ENCODE data around the gene ASMTL.

Gene ASMTL

DNA sequence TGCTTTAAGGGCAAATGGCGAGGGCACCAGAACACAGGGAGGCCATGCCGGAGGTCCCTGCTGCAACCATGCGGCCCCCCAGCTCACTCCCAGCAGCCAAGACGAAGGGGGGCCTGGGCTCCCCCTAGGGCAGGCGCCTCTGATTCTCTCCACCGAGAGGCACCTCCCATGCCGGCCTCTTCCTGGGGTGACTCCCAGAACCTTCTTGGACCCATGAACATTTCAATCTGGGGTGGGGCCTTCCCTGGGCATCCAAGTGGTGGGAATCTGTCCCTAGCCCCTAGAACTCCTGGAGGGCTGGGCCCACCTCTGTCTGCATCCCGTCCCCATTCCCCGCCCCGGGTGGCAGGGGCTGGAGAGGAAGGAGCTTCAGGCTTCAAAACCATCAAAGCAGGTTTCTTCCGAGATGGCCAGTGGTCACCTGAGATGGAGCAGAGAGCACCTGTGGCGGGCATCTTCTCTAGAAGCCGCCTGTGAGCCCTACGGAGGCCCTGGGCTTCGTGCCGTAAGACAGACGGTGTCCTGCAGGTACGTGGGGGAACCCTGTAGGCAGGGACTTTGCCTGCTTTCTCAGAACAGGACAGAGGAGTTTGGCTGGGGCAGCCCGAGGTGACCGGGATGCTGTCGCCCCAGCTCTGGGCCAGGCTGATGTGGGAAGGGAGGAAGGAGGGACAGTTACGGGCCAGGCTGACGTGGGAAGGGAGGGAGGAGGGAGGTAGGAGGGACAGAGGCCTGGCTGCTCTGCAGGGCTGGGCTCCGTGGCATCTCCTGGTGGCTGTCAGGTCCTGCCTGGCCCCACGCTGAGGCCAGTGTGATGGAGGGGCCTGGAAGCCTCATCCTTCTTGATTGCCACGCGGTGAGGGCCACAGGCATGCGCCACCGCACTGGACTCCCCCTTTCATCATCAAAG lies 54.0 kb downstream of the ASMTL start:
- no peaks in the 10 kb centered on the region for H3K9me3 Mint-ChIP-seq
- peaks cover 27% of the 10 kb centered on the region for H3K4me1 Mint-ChIP-seq
- peak overlapping the region in 1 of 2 donors; percentile 87 for H3K27ac Mint-ChIP-seq
- no peak for ATAC-seq
- H3K4me3 Mint-ChIP-seq, result no peak overlapping the region
- H3K27me3 Mint-ChIP-seq, result no peaks in the 10 kb centered on the region
- no peak for DNase-seq

DNA sequence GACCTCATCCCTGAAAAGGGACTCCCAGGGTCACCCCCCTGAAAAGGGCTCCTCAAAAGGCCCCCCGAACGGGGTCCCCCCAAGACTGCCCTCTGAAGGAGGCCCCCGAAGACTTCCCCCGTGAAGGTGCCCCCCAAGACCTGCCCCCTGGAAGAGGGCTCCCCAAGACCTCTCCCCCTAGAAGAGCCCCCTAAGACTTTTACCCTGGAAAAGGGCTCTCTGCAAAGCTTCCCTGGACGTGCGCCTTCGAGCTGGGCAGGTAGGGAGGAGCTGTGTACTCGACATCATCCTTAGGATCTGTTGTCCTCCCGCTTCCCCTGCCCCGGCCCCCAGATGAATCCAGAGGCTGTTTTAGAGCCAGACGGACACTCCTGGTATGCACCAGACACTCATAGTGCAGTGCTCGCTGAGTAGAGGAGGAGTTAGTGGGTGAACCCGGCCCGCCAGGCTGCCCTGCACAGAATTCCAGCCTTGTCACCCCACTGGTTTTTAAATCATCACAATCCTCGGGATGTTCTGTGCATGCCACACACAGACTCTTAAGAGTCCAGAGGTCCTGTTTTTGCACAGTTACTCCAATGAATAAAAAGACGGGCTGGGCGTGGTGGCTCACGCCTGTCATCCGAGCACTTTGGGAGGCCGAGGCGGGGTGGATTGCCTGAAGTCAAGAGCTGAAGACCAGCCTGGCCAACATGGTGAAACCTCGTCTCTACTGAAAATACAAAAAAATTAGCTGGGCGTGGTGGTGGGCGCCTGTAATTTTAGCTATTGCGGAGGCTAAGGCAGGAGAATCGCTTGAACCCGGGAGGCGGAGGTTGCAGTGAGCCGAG lies 55.1 kb downstream of the ASMTL start:
- ATAC-seq (no peak), DNase-seq (no peak)
- H3K27me3 Mint-ChIP-seq, result no peaks in the 10 kb centered on the region
- no peak overlapping the region for H3K4me3 Mint-ChIP-seq
- no peaks in the 10 kb centered on the region for H3K9me3 Mint-ChIP-seq
- H3K4me1 Mint-ChIP-seq, result peaks cover 36% of the 10 kb centered on the region
- peak overlapping the region in 1 of 2 donors; percentile 89 for H3K27ac Mint-ChIP-seq

DNA sequence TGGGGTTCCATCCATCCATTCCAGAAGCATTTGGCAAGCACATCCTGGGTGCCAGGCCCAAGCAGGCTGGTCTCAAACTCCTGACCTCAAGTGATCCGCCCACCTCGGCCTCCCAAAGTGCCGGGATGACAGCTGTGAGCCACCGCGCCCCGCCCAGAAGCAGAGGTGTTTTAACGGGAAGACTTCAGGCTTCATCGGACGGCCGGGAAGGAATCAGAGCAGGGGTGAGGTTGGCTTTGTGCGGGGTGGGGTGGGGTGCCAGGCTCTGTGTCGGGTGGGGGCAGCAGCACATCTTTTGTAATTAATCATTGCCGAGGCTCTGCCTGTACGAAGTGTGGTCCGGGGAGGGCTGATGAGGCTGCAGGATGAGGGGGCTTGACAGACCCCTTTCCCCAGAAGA lies 55.7 kb downstream of the ASMTL start:
- H3K9me3 Mint-ChIP-seq, result no peaks in the 10 kb centered on the region
- DNase-seq (no peak), ATAC-seq (no peak)
- H3K27ac Mint-ChIP-seq, result peak overlapping the region; percentile 12 to 47
- H3K4me1 Mint-ChIP-seq, result peaks cover 36% of the 10 kb centered on the region
- H3K27me3 Mint-ChIP-seq, result no peaks in the 10 kb centered on the region
- H3K4me3 Mint-ChIP-seq, result no peak overlapping the region

DNA sequence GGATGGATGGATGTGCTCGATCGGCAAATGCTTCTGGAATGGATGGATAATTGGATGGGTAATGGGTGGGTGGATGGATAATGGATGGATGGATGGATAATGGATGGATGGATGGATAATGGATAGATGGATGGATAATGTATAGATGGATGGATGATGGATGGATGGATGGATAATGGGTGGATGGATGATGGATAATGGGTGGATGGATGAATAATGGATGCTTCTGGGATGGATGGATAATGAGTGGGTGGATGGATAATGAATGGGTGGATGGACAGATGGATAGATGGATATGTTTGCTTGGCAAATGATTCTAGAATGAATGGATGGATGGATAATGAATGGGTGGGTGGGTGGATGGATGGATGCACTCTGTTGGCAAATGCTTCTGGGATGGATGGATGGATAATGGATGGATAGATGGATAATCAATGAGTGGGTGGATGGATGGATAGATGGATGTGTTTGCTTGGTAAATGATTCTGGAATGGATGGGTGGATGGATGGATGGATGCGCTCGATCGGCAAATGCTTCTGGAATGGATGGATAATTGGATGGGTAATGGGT lies 57.0 kb downstream of the ASMTL start:
- ATAC-seq (no peak), DNase-seq (no peak)
- Mint-ChIP-seq H3K4me1 (peaks cover 43% of the 10 kb centered on the region), H3K27me3 (no peaks in the 10 kb centered on the region), H3K4me3 (peak overlapping the region; percentile 4 to 38), H3K27ac (peak overlapping the region in 1 of 2 donors; percentile 87), H3K9me3 (no peaks in the 10 kb centered on the region)

DNA sequence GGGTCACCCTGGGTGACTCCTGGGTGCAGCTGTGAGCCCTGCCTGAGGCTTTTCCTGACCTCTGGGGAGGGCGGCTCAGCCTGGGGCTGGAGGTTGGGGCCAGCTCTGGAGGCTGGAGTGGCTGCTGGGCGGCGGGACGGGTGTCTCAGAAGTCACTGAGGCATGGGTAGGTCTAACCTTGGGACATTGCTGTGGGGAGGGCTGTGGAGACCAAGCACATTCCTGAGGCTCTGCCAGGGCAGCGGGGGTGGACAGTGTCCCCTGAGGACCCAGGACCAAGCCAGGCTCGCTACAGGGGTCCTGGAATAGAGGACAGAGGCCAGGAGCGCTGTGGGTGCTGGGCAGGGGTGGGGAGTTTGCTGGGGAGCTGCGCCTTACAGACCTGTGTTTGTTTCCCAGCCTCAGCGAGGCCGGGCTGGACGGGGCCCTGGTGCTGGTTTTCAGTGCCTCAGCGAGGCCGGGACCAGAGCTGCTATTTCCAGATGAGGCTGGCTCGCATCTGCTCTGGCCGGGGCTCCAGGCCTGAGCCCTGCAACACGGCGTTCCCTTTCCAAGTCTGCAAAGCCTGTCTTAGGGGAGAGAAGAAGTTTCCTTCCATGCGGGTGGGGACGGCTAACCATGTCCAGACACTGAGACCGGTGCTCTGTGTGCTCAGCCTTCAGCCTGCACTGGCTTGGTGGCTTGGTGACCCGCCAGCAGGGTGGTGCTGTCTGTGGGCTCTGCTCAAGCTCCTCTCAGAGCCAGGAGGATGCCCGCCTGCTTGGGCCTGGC lies 57.8 kb downstream of the ASMTL start:
- Mint-ChIP-seq H3K9me3 (no peaks in the 10 kb centered on the region), H3K27ac (peak overlapping the region in 1 of 2 donors; percentile 98), H3K4me1 (peaks cover 49% of the 10 kb centered on the region), H3K4me3 (peak overlapping the region; percentile 98 to 99), H3K27me3 (no peaks in the 10 kb centered on the region)
- DNase-seq (no peak), ATAC-seq (no peak)

DNA sequence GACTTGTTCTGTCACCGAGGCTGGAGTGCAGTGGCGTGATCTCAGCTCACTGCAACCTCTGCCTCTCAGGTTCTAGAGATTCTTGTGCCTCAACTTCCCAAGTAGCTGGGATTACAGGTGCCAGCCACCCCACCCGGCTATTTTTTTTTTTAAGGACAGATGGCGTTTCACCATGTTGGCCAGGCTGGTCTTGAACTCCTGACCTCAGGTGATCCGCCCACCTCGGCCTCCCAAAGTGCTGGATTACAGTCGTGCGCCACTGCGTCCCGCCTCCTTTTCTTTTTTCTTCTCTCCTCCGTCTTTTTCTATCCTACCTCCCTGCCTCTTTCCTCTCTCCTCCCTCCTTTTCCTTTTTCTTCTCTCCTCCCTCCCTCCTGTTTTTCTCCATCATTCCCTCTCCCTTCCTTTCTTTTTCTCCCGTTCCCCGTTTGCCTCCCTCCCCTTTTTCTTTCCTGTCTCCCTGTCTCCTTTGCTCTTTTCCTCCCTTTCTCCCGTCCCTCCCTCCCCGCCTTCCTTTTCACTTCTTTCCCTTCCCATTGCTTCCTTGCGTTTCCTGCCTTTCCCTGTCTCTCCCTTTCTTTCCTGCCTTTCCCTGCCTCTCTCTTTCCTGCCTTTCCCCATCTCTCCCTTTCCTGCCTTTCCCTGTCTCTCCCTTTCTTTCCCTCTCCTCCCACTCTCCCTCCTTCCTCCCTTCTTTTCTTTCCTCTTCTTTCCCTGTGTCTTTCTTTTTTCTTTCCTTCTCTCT lies 58.7 kb downstream of the ASMTL start:
- ATAC-seq, result no peak
- H3K4me1 Mint-ChIP-seq, result peaks cover 57% of the 10 kb centered on the region

DNA sequence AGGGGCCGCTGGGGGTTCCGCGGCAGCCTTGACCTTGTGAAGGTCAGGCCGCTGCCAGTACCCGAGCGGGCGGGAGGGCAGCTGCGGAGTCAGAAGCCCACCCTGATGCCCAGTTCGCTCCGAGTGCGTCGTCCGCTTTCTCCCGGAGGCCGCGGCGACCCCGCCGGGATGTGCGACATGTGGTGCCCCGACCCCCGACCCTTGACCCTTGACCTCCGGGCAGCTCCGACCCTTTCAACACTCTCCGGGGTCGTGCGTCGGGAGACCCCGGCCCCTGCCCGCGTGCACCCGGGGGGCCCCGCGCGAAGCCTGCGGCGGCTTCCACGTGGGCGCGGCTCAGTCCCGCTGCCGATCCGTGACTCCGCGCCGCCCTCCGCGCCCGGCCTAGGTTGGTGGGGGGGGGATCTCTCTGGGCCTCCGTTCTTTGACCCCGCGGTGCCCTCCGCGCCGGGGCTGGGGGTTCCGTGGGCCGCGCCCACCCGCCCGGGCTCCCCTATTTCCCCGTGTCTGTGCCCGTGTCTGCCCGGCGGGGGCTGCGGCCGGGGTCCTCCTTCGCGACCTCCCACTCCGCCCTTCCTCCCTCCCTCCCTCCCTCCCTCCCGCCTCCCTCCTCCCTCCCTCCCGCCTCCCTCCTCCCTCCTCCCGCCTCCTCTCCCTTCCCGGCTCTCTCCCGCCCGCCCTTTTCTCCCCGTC lies 60.2 kb downstream of the ASMTL start:
- Mint-ChIP-seq H3K4me1 (peaks cover 73% of the 10 kb centered on the region), H3K4me3 (peak overlapping the region; percentile 98 to 99), H3K27ac (peak overlapping the region; percentile 99 to 100), H3K9me3 (no peaks in the 10 kb centered on the region), H3K27me3 (no peaks in the 10 kb centered on the region)
- DNase-seq (no peak), ATAC-seq (peak; percentile 56)

More for the DNA sequence above, 58.7 kb downstream of the ASMTL start:
- Mint-ChIP-seq H3K27ac (peak overlapping the region; percentile 98 to 99), H3K9me3 (no peaks in the 10 kb centered on the region), H3K27me3 (no peaks in the 10 kb centered on the region), H3K4me3 (peak overlapping the region; percentile 98 to 99)
- no peak for DNase-seq

DNA sequence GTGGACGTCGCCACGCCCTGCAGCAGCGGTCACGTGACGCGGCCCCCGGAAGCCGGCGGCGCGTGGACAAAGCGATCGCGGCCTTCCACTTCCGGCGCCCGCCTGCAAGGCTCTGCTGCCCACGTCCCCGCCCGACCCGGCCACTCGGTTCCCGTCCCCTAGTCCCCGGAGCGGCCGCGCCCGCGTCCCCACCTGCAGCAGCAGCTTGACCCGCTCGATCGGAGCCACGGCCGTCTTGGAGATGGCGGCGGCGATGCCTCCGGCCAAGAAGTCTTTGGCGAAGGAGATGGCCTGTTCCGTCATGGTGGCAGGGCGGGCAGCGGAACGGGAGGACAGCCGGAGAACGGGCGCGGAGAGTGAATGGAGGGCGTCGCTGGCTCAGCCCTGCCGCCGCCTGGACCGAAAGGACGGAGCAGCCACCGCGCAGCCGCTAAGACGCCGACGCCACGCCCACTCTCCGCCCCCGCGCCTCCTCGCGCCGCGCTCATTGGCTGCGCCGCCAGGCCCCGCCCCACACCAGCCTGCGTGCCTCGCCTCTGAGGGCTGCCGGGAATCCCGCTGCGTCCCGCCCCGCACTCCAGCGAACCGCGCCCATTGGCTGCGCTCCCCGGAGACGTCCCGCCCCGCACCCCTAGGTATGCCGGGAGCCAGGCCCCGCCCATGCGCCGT lies 60.9 kb downstream of the ASMTL start, which contains the start of gene SLC25A6:
SLC25A6 (minus strand) TSS at position 407 of the 669 bp plus-strand sequence; CDS start at position 303, 104 bp downstream.
- Mint-ChIP-seq H3K4me1 (peaks cover 76% of the 10 kb centered on the region), H3K9me3 (no peaks in the 10 kb centered on the region), H3K27me3 (no peaks in the 10 kb centered on the region), H3K27ac (peak within 1 kb of the TSS; percentile 99 to 100), H3K4me3 (peak within 1 kb of the TSS; percentile 98 to 99)
- peak; percentile 98 for ATAC-seq
- peak; percentile 100 for DNase-seq

DNA sequence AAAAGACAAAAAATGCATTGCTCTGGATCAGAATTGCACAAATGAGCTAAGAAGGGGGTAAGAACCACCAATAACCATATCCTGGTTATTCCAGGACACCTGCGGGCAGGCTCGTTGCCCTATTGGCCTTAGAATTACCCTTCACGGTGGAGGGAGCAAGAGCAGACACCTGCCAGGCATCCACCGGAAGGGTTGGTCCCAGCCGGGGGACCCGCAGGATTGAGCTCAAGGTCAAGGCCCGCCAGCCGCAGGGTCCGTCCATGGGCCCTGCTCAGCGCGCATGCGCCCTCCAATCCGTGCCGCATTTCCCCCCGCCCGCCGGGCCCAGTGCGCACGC lies 61.4 kb downstream of the ASMTL start:
- ATAC-seq (no peak), DNase-seq (peak in 1 of 2 donors; percentile 96)
- peak overlapping the region; percentile 99 to 100 for H3K27ac Mint-ChIP-seq
- H3K4me1 Mint-ChIP-seq, result peaks cover 80% of the 10 kb centered on the region
- H3K9me3 Mint-ChIP-seq, result no peaks in the 10 kb centered on the region
- peak overlapping the region; percentile 98 to 99 for H3K4me3 Mint-ChIP-seq
- no peaks in the 10 kb centered on the region for H3K27me3 Mint-ChIP-seq

DNA sequence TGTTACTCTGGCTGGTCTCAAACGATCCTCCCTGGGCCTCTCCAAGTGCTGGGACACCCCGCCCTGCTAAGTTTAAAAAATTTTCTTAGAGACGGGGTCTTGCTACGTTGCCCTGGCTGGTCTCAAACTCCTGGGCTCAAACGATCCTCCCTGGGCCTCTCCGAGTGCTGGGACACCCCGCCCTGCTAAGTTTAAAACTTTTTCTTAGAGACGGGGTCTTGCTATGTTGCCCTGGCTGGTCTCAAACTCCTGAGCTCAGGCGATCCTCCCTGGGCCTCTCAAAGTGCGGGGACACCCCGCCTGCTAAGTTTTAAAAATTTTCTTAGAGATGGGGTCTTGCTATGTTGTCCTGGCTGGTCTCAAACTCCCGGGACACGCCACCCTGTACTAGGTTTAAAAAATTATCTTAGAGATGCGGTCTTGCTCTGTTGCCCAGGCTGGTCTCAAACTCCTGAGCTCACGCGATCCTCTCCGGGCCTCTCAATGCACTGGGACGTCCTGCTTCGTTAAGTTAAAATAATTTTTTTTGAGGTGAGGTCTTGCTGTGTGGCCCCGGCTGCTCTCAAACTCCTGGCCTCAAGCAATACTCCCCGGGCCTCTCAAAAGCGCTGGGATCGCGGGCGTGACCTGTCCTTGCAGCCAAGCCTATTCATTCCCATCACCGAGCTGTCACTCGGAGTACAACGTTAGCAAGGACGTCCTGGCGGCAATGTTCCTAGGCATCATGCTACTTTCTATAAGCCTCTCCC lies 61.9 kb downstream of the ASMTL start:
- H3K9me3 Mint-ChIP-seq, result no peaks in the 10 kb centered on the region
- ATAC-seq (no peak), DNase-seq (no peak)
- peak overlapping the region; percentile 98 to 99 for H3K4me3 Mint-ChIP-seq
- H3K27me3 Mint-ChIP-seq, result no peaks in the 10 kb centered on the region
- H3K4me1 Mint-ChIP-seq, result peaks cover 77% of the 10 kb centered on the region
- peak overlapping the region; percentile 99 to 100 for H3K27ac Mint-ChIP-seq

DNA sequence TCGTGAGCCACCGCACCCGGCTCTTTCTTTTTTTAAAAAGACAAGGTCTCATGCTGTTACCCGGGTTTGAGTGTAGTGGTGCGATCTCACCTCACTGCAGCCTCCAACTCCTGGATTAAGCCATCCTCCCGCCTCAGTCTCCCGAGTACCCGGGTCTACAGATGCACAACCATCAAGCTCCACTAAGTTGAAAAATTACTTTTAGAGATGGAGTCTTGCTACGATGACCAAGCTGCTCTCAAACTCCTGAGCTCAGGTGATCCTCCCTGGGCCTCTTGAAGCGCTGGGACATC lies 62.8 kb downstream of the ASMTL start:
- H3K4me1 Mint-ChIP-seq, result peaks cover 68% of the 10 kb centered on the region
- peak overlapping the region; percentile 46 to 71 for H3K27ac Mint-ChIP-seq

DNA sequence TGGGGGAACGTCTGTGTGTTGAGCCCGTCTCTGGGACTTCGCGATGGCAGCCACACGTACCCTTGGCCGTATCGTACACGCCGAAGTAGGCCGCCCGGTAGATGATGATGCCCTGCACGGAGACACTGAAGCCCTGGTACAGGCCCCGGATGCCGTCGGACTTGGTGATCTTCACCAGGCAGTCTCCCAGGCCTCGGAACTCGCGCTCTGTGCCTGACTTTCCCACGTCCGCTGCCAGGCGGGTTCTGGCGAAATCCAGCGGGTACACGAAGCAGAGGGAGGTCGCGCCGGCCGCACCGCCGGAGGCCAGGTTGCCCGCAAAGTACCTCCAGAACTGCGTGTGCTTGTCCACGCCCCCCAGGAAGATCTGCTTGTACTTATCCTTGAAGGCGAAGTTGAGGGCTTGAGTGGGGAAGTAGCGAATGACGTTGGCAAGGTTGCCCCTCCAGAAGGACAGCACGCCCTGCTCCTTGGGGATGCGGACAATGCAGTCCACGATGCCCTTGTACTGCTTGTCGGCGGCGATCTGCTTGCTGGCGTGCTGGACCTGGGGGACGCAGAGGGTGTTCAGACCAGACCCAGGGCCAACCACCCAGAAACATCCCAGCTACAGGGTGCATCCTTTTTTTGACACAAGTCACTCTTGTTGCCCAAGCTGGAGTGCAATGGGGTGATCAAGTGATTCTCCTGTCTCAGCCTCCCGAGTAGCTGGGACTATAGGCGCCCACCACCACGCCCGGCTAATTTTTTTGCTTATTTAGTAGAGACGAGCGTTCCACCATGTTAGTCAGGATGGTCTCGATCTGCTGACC lies 63.3 kb downstream of the ASMTL start:
- H3K27ac Mint-ChIP-seq, result peak overlapping the region; percentile 46 to 83
- no peaks in the 10 kb centered on the region for H3K27me3 Mint-ChIP-seq
- peak in 1 of 2 donors; percentile 16 for DNase-seq
- H3K4me3 Mint-ChIP-seq, result peak overlapping the region; percentile 21 to 71
- H3K4me1 Mint-ChIP-seq, result peaks cover 63% of the 10 kb centered on the region
- ATAC-seq, result no peak
- no peaks in the 10 kb centered on the region for H3K9me3 Mint-ChIP-seq

More for the DNA sequence above, 62.8 kb downstream of the ASMTL start:
- H3K27me3 Mint-ChIP-seq, result no peaks in the 10 kb centered on the region
- DNase-seq, result no peak
- H3K4me3 Mint-ChIP-seq, result peak overlapping the region; percentile 50 to 99
- no peaks in the 10 kb centered on the region for H3K9me3 Mint-ChIP-seq
- no peak for ATAC-seq

Measured in stimulated activated naive CD8-positive, alpha-beta T cell treated with anti-CD3 and anti-CD28 coated beads, Interleukin-15, amount 100 ng/mL, for 72 hours (primary cell).